Measurements from ENCODE around the gene SLC6A7.
"Not testable (repeated sequence)": the region's sequence is repeated elsewhere in the genome, so short reads cannot be mapped to it uniquely, and the experiment has no call there.

SLC6A7 gene

GRCh38 chr5:150221471-150221870 is 31.6 kb downstream of the SLC6A7 start:
- DNase-seq = no peak

DNA sequence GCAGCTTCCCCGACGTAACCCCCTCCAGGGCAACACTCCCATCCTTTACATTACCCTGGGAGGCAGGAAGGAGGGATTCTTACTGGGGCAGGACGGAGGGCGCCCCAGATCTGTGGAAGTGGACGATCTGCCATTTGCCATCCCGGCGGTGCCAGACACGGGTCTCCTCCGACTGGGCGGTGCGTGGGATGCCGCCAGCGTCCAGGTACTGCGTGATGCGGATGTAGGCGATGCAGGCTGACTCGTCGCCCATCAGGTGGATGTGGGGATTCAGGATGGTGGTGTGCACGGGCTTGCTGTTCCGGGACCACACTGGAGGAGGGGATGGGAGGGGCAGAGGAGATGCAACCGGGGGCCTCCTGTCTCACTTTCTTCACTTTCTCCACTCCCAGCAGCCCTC is 33.0 kb downstream of the SLC6A7 start:
- DNase-seq = no peak

DNA sequence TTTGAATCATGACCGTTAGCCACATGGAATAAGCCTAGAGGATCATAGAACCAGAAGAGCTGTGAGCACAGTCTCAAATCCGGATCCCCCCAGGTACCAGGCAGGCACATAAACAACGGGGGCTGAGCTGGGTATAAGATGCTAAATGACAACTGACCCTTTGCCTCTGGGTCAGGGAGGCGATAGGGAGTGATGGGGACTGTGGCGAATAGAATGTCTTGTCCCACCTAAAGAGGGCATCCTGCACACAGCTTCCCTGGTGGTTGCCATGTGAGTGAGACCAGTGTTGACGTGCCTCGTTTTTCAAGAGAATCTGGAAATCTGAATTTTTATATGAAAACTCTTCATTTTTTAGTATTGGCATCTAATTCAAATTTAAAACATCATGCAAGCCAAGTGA is 33.6 kb downstream of the SLC6A7 start:
- no peak for DNase-seq

DNA sequence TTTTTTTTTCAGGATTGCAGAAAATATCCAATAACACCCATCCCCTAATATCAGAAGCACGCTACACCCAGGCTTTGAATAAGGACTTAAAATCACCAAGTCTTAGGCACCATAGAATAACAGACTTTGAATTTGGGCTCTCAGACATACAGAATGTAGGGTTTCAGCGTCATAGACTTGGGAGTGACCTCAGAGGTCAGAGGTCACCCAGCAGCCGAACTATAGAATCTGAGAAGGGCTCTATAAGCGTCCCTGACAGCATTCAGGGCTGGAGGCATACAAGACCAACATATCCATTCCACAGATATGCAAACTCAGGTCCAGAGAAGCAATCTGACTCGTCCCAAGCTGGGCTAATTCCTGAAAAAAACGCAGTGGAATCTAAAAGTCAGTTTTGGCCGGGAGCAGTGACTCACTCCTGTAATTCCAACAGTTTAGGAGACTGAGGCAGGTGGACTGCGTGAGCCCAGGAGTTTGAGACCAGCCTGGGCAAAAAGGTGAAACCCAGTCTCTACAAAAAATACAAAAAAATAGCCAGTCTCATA is 34.7 kb downstream of the SLC6A7 start:
- no peak for DNase-seq

GRCh38 chr5:150227036-150227435 is 37.2 kb downstream of the SLC6A7 start:
- DNase-seq = no peak

DNA sequence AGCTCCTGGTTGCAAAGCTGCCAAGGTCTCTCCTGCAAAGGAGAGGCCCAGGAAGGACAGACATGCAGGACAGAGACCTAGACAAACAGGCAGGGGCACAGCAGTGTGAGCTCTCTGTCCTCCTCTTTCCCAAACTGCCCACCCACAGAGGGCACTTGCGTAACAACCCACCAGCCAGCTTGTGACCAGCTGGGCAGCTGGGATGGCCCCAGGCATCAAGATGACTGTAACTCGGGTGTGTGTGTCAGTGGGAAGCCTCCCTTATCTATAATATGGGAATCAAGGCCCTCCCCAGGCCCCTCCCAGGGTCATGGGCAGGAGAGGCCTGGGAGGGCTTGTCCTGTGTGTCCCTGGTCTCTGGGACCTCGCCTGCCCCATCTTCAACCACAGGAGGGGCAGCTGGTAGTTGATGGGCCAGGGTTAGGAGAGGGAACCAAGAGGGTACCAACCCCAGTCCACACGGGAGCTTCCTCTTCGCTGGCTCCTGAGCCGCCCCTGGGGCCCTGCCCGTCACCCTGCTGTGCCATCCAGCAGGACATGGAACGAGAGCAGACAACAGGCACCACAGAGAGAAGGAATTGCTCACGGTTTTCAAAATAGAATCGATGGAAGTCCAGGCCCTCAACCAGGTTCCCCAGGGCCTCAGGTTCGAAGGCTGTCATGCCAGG is 37.9 kb downstream of the SLC6A7 start:
- no peak for DNase-seq

DNA sequence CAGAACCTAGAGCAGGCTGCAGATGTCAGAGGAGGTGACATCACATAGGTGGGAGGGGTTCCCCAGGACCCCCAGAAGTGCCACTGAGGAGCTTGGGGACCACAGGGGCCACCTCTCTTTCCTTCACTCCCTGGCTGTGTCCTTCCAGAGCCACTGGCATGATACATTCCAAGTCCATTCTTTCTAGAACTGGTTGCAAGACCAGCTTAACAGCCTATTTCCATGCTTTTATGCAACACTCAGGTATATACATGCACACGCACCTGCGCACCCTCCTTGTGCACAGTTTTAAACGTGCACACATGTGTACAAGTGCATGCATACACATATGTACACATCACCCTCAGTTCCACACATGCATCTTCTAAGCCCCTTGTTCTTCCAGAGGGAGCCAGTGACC is 39.7 kb downstream of the SLC6A7 start:
- no peak for DNase-seq

- DNase-seq = no peak
These were observed 41.0 kb downstream of the SLC6A7 start for GRCh38 chr5:150230842-150231241.

DNA sequence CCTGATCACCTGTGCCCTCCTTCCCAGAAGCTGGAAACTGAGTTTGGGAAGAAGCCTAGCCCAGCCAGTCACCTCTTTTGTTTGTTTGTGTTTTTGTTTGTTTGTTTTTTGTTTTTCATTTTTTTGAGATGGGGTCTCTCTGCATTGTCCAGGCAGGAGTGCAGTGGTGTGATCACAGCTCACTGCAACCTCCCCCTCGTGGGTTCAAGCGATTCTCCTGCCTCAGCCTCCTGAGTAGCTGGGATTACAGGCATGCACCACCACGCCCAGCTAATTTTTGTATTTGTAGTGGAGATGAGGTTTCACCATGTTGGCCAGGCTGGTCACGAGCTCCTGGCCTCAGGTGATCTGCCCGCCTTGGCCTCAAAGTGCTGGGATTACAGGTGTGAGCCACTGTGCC is 43.8 kb downstream of the SLC6A7 start:
- DNase-seq = not testable (repeated sequence)

DNA sequence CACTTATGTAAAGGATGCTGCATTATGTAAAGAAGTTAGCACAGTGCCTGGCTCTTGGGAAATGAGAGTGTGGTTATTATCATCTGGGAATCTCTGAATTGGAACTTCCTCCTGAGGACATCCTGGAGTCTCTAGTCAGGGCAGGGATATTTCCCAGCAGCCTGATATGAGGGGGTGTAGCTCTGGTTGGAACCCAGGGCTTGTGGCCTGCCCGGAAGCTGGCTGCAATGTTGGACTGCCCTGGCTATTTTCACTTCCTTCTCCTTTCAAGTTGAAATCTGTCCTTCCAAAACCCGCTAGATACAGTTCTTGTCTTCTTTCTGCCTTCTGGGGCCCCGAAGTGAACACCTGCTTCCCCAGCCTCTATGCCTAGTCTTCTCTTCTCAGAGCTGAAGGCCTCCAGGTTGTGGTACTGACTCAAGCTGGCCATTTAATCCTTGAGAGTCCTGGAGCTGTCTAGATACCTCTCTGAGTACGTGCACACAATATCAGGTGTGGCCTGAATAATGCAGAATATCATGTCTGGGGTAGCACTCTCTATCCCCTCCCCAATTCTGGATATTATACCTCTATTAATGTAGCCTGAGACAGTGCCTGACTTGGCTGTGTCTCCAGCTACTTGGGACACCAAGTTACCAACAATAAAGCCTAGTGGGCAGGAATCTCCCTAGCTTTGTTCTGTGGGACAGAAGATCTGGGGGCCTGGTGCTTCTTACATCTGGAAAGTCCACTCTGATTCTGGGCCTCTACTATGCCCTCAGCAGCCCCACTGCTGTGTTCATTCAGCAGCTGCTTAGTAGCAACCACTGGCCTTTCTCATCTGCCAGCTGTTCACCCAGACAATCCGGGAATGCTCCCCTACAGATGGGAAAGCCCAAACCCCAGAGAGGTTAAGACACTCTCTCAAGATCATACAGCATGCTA is 45.0 kb downstream of the SLC6A7 start:
- DNase-seq = no peak

GRCh38 chr5:150235500-150235854 is 45.6 kb downstream of the SLC6A7 start:
- DNase-seq = no peak

GRCh38 chr5:150236313-150236712 is 46.5 kb downstream of the SLC6A7 start:
- DNase-seq = no peak

DNA sequence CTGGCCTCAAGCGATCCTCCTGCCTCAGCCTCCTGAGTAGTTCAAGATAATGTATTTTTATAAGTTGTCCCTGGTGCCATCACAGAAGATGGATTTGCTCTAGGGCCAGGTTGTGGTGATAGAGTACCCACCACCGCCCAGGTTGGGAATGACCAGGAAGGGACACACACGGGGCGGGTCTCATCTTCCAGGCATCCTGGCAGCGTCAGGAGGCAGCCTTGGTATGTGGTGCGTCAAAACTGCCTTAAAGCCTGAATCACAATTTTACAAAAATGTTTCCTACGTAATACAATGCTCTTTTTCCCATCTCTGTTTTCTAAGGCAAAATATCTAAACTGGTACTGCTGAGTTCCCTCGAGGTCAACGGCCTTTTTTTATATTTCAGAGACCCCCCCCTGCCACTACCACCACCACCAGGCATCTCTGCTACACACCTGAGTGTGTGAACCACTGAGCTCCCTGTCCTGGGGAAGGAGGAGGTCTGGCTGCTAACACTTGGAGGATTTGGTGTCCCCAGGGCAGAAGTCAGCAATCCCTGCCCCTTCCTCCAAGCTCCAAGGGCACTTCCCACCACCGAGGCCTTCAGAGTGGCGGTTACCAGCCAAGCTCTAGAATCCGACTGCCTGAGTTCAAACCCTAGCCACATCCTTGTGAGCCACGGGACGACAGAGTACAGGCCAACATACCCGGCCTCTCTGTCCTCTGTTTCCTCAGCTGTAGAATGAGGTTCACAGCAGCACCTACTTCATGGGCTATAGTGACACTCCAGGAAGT is 47.3 kb downstream of the SLC6A7 start:
- DNase-seq = no peak

DNA sequence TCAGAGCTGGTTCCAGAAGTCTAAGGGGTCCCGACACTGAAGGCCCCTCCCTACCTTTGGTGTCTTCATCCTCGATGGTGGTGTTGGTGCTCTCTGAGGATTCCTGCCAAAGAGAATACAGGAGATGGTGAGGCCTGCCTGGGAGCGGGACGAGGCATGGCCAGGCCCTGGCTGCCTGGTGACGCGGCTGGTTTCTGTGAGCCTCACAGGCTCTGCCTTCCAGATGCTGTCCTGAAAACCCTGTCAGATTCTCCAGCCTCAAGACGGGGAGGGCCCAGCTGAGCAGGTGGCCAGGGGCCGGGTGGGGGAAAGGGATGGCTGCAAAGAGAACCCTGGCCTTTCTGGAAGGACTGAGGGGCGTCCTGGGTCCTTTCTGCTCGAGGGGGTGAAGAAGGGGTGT is 48.8 kb downstream of the SLC6A7 start:
- DNase-seq = no peak

GRCh38 chr5:150239099-150239793 is 49.4 kb downstream of the SLC6A7 start:
- DNase-seq = no peak

DNA sequence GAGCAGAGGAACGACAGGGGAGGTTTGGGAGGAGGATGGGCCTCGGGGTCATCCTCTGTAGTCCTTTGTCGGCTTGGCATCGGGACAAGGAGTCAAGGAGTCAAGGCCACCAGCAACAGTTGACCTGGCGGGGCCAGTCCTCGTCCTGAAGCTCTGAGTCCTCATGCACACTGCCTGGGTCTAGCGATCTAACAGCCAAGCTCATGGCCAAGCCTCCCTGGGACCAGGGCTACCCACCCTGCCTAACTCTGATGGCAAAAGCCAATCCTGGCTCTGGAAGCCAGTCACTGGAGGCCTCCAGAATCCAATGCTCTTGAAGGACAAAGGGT is 49.9 kb downstream of the SLC6A7 start:
- no peak for DNase-seq

GRCh38 chr5:150241298-150242160 is 51.7 kb downstream of the SLC6A7 start:
- no peak for DNase-seq

DNA sequence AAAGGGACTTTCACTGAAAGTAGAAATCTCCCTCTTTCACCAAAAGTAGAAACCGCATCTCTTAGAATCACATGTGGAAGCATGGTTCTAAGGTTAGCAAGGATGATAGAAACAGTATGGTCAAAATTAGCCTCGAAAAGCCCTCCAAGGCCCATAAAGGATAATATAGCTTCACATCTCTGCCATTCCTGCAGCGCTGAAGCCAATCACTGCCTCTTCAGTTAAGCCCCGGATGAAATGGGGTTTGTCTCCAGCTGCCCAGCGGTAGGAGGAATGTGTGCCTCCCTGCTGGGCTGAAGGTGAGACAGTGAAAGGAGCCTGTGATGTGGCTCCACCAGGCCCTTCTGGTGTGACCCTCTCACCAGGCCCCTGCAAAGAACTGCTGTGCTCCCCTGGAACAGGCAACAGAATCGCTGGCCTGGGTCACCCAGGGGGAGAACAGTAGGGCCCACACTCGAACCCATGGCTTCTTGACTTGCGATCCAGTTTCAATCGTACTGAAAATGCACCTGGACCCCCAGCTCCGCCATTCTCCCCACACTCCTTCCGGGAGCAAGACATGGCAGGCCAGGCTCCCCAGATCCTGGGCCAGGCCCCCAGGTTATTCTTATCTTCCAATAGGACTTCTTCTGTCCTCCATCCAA is 52.5 kb downstream of the SLC6A7 start:
- DNase-seq = no peak

- no peak for DNase-seq
These were observed 53.7 kb downstream of the SLC6A7 start for GRCh38 chr5:150243590-150243989.

GRCh38 chr5:150244209-150244608 is 54.3 kb downstream of the SLC6A7 start:
- no peak for DNase-seq

DNA sequence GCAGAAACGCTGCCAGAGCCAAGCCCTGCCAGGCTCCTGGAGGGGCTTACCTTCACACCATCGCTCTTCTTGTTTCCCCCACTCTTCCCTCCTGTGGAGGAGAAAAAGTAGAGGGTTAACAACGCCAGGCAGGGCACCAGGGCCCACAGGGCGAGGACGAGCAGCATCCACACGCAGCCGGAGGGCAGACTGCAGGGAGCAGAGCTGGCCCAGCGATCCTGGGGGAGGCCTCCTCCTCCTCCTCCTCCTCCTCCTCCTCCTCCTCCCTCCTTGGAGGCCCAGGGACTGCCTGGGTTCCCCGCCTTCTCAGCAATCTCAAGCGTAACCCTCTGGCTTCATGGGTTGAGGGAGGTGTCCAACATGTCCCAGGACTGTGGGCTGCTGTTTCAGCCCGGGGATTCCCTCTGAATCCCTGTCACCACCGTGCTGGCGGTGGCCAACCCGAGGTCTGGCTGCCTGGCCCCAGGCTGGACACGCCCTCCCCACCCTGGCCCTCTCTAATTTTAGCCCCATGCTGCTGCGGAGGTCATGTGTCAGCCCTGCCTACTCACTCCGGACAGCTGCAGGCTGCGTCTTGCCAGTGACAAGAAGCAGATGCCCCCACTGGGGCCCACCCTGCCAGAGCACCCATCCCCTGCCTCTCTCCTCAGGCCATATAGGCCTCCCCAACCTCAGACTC is 55.4 kb downstream of the SLC6A7 start:
- DNase-seq = no peak
